Endothelial cell (in vitro differentiated cells): ENCODE results near the gene NOS2. TPM values are rescaled to one million over a fixed set of nuclear protein-coding genes. Genes with fewer than 3 reads are reported as not detected.
"Not testable (repeated sequence)": the region's sequence is repeated elsewhere in the genome, so short reads cannot be mapped to it uniquely, and the experiment has no call there.

Source experiments
- DNase-seq: peaks from one replicate; pipeline ENCODE4 v3.0.0; 2021; ENCODE audit warnings: low spot score
- H3K27ac Mint-ChIP-seq: one replicate; pipeline ENCODE4 v1.8.0; 2021; ENCODE audit warnings: mixed read lengths, inconsistent platforms; ENCODE audit not compliant: unreplicated experiment
- H3K27me3 Mint-ChIP-seq: one replicate; pipeline ENCODE4 v1.8.0; 2021; ENCODE audit warnings: mild to moderate bottlenecking, moderate library complexity, mixed read lengths, inconsistent platforms; ENCODE audit not compliant: unreplicated experiment
- H3K36me3 Mint-ChIP-seq: one replicate; pipeline ENCODE4 v1.8.0; 2021; ENCODE audit warnings: mild to moderate bottlenecking, low read depth, mixed read lengths, inconsistent platforms; ENCODE audit not compliant: unreplicated experiment
- H3K4me1 Mint-ChIP-seq: one replicate; pipeline ENCODE4 v1.8.0; 2021; ENCODE audit warnings: mild to moderate bottlenecking, mixed read lengths, inconsistent platforms; ENCODE audit not compliant: unreplicated experiment
- H3K4me3 Mint-ChIP-seq: one replicate; pipeline ENCODE4 v1.8.0; 2021; ENCODE audit warnings: mild to moderate bottlenecking, mixed read lengths, inconsistent platforms; ENCODE audit not compliant: unreplicated experiment
- H3K9me3 Mint-ChIP-seq: one replicate; pipeline ENCODE4 v1.8.0; 2021; ENCODE audit warnings: mixed read lengths, inconsistent platforms; ENCODE audit not compliant: unreplicated experiment
- total RNA-seq: library from RNA; stranded (reverse); fragmentation: NEBNext Ultra II Directional; extraction: Animal tissue kit (Norgen Biotek cat#: 25700); gene quantifications from one replicate; pipeline ENCODE4 v1.2.1, GENCODE V29; 2021; ENCODE audit not compliant: unreplicated experiment
- TF ChIP-seq, protein P1 (sequence below): fragments of 200-600 bp; sonication (generic); IDR thresholded peaks from one replicate; pipeline ENCODE4 v1.5.0; 2021; ENCODE audit warnings: antibody characterized with exemption; ENCODE audit not compliant: unreplicated experiment

NOS2 gene
- total RNA-seq, 1 donor from 2014 or later, result 1.3 TPM

DNA sequence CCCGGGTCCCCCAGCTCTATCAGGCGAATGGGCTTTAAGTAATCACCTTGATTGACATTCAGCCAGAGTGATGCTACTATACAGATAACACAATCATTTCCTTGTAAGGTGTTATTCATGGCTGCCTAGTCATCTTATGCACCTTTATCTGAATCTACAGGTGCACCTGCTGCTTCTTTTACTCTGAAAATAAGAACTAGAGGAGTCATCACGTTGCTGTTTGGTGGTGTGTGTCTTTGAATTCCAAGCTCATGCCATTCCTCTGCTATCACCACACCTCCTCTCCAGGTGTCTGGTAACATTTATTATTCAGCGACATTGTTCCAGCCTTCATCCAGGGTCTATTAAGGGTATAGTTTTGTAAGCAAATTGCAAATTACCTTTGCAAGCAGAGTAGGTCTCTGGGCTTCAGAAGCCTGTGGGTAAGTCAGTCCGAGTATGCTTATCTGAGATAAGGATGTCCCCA lies 51.9 kb downstream of the NOS2 start:
- no peaks in the 10 kb centered on the region for H3K36me3 Mint-ChIP-seq
- H3K27ac Mint-ChIP-seq, result no peak overlapping the region
- H3K4me3 Mint-ChIP-seq, result no peak overlapping the region
- H3K4me1 Mint-ChIP-seq, result peaks cover 5% of the 10 kb centered on the region
- H3K27me3 Mint-ChIP-seq, result peaks cover 6% of the 10 kb centered on the region
- no peaks in the 10 kb centered on the region for H3K9me3 Mint-ChIP-seq
- TF ChIP-seq, protein P1, sequence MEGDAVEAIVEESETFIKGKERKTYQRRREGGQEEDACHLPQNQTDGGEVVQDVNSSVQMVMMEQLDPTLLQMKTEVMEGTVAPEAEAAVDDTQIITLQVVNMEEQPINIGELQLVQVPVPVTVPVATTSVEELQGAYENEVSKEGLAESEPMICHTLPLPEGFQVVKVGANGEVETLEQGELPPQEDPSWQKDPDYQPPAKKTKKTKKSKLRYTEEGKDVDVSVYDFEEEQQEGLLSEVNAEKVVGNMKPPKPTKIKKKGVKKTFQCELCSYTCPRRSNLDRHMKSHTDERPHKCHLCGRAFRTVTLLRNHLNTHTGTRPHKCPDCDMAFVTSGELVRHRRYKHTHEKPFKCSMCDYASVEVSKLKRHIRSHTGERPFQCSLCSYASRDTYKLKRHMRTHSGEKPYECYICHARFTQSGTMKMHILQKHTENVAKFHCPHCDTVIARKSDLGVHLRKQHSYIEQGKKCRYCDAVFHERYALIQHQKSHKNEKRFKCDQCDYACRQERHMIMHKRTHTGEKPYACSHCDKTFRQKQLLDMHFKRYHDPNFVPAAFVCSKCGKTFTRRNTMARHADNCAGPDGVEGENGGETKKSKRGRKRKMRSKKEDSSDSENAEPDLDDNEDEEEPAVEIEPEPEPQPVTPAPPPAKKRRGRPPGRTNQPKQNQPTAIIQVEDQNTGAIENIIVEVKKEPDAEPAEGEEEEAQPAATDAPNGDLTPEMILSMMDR, result no peak
- DNase-seq, result no peak

DNA sequence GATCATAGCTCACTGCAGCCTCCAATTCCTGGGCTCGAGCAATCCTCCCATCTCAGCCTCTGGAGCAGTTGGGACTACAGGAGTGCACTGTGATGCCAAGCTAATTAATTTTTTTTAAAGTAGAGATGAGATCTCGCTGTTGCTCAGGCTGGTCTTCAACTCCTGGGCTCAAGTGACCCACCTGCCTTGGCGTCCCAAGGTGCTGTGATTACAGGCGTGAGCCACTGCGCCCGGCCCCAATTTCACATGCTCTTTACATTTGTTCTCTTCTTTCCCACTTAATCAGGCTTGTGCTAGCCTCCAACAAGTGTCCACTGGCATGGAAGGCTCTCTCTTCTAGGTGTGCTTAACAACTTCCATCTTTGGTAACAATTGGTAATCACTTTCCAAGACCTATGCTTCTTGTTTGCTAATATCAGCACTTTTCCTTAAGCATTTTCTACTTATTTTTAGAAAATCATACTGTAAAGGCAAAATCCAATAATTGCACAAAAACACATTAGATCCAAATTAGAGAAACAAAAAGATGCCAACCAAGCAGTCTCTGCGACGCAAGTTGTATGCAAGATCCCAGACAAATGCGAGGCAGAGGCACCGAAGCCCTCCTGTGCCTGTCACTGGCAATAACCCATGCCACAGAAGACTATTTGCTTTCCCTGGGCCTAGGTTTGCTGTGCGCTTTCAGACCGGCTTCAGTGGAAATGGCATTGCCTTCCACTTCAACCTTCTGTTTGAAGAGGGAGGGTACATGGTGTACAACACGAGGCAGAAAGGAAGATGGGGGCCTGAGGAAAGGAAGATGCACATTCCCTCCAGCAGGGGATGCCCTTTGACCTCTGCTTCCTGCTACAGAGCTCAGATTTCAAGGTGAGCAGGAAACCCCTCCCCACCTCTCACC lies 52.6 kb downstream of the NOS2 start:
- peaks cover 6% of the 10 kb centered on the region for H3K27me3 Mint-ChIP-seq
- H3K4me3 Mint-ChIP-seq, result no peak overlapping the region
- H3K4me1 Mint-ChIP-seq, result peaks cover 7% of the 10 kb centered on the region
- TF ChIP-seq, protein P1, result peak; percentile 53
- no peaks in the 10 kb centered on the region for H3K9me3 Mint-ChIP-seq
- H3K36me3 Mint-ChIP-seq, result no peaks in the 10 kb centered on the region
- no peak overlapping the region for H3K27ac Mint-ChIP-seq
- DNase-seq, result no peak

DNA sequence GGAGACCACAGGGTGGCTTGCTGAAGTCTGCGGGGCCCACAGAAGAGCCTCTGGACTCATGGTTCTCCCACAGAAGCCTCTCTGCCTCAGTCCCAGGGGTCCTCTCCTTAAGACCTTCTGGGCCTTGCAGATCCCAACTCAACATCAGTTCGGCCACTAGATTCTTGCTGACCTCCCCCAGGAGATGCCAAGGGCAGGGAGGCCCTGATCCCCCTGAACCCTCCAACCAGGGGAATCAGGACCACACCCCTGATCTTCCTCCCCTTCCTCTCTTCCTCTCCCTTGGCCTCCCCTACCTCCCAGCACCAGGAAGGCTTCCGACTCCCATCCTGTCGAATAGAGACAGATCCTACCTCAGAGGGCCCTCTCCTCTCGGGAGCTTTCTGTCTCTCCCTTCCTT lies 53.4 kb downstream of the NOS2 start:
- no peaks in the 10 kb centered on the region for H3K9me3 Mint-ChIP-seq
- no peak for DNase-seq
- no peaks in the 10 kb centered on the region for H3K36me3 Mint-ChIP-seq
- H3K4me1 Mint-ChIP-seq, result peaks cover 7% of the 10 kb centered on the region
- no peak overlapping the region for H3K4me3 Mint-ChIP-seq
- peaks cover 6% of the 10 kb centered on the region for H3K27me3 Mint-ChIP-seq
- no peak overlapping the region for H3K27ac Mint-ChIP-seq
- TF ChIP-seq, protein P1, result no peak

DNA sequence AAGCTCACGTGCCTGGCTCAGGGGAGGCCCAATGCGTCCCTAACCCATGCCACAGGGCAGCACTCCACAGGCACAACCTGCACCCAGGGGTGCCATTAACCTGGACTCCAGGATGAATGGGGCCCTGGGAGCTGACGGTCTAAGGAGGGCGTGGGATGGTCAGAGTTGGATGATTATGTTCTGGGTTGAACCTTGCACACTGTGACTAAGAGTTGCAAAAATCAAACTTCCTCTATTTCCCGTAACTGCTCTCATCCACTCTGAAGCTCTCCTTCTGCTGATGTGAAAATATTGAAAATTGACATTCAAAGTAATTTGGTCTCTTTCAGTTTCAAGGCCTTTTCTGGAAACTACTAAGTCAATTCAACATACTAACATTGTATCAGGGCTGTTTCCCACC lies 54.0 kb downstream of the NOS2 start:
- H3K27me3 Mint-ChIP-seq, DNase-seq, H3K9me3 Mint-ChIP-seq, H3K36me3 Mint-ChIP-seq, H3K27ac Mint-ChIP-seq, H3K4me1 Mint-ChIP-seq, H3K4me3 Mint-ChIP-seq: not testable (repeated sequence)

DNA sequence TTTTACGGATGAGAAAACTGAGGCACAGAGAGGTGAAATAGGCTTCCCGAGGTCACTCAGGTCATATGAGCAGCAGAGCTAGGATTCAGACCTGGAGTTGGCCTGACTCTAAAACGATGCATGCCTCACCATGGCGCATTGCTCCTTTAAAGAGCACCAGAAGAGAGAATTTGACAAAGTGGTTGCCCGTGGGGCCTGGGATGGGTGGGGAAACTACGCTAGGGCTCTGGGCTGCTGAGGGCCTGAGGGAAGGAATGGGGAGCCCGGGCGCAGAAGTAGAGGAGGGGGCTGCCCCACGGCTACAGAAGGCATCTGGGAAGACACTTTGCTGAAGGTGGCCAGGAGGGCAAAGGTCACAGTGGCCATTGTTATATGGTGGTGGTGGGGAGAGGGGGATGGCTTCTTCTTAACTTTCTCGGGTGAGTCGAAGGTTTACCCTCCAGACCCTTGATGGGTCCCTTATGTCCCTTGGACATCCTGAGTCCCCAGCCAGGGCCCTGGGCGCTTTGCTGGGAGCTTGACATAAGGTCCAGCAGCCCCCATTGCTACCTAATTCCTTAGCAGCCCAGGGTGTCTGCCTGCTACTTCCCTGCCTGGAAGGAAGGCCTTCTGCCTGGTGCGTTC lies 55.0 kb downstream of the NOS2 start:
- H3K9me3 Mint-ChIP-seq, DNase-seq, H3K27ac Mint-ChIP-seq, H3K36me3 Mint-ChIP-seq, H3K27me3 Mint-ChIP-seq, H3K4me3 Mint-ChIP-seq, H3K4me1 Mint-ChIP-seq: not testable (repeated sequence)
